ENCODE measurements around the gene GJA3.

Gene GJA3

GRCh38 chr13:20150561-20150960 lies 10.3 kb downstream of the GJA3 start:
- no peak for DNase-seq

GRCh38 chr13:20149762-20150161 lies 11.1 kb downstream of the GJA3 start:
- DNase-seq = no peak

DNA sequence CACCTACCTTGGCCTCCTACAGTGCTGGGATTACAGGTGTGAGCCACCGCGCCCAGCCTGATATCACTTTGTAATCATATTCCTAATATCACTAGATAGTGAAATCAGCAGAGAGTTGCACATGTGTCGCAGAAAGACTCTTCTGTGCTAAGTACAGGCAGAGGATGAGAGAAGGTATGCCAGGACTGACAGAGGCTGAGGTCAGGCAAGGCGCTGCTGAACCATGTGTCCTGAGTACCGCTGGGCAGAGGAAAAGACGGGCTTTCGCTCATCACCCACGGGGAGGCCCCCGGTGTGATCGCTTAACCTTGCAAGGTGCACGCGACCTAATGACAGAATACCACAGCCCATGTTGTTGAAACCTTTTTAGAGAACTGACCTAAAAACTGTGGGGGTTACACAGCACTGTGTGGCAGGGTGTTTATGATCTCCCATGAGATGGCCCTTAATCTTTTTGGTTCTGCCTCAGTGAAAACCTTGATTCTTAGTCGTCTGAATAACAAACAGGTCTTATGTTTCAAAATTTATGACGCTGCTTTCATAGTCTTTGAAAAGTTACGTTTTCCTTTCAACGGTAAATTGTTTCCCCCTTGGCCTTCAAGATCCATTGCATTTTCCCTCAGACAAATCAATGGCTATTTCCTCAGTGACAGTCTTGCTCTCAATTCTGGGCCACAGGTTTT lies 12.2 kb downstream of the GJA3 start:
- no peak for DNase-seq

GRCh38 chr13:20146381-20146780 lies 14.5 kb downstream of the GJA3 start:
- no peak for DNase-seq

DNA sequence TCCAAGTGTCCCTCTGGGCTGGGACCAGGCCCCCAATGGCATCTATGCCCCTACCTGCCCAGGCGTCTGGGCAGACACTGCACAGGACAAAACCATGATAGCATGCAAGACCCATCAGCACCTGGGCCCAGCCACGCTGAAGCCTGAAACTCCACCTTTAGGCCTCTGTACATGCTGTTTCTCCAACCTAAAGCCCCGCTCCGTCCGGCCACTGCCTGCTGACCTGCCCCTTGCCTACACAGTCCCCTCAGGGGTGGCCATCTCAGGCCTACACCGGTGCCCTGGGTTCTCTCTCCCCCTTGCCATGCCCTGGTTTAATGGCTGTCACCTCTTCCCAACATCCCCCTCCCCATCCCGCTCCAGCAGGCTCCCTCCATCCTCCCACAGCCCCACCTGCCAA lies 15.3 kb downstream of the GJA3 start:
- DNase-seq = no peak

- no peak for DNase-seq
Measured at GRCh38 chr13:20144141-20144850, 16.6 kb downstream of the GJA3 start.

DNA sequence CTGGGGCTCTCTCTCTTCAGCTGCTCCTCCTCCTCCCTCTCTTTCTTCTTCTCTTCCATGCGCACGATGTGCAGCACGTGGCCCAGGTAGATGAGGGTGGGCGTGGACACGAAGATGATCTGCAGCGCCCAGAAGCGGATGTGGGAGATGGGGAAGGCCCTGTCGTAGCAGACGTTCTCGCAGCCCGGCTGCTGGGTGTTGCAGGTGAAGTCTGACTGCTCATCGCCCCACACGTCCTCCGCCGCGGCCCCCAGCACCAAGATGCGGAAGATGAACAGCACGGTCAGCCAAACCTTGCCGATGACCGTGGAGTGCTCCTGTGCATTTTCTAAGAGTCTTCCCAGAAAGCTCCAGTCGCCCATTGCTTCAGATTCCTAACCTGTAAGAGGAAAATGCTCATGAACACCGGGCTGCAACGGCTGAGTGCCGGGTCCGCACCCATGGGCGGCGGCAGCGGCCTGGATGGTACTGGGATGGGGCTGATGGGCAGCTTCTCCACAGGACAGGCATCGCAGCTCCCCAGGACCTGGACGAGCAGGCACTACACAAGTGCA lies 17.8 kb downstream of the GJA3 start:
- DNase-seq = no peak

- no peak for DNase-seq
Measured at GRCh38 chr13:20142023-20142926, 18.6 kb downstream of the GJA3 start.

DNA sequence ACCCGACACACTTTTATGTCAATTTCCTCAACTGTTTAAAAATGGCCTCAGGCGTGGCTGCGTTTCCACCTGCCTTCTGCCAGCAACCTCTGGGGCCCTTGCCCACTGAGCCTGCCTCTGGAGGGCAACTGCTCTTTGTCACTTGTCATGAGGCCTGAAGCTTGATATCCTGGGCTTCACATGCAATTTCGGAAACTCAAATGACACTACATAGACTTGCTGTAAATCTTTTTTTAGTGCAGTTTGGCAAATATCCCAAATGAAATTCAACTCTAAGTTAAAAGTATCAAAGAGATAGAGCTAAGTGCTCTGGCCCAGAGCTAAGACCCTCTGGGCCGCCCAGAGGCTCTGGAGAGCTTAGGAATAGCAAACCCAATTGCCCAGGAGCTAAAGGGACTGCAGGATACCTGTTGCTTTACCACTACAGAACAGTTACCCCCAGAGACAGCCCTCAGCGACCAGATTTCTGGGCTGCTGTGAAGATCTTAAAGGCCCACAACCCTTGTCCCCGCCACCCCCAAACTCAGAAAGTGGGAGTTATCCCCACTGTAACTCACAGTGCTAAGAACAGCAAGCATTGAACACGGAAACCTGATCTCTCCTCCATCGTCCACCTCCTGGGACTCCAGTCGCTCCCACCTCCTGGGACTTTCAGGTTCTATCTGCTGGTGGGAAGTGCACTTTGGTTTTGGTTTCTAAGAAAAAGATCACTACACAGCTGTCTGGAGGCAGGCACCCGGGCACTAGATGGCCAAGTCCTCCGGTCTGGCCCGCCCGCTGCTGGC lies 19.4 kb downstream of the GJA3 start:
- DNase-seq = no peak

DNA sequence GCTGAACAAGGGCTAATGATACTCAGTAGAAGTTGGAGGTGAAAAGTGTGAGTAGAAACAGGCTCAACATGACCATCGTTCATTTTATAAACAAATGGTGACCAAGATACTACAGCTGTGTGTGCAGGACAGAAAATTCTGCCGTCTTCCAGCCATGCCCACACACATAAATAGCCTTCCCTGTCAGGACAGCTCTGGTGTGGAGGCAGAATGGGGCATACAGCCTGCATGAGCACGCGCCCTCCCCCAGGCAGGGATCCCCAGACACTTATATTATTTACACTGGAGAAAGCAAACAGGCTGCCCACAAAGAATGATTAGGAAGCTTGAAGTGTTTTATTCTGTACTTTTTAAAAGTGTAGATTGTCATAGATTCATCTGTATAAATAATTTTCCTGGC lies 20.4 kb downstream of the GJA3 start:
- DNase-seq = no peak

DNA sequence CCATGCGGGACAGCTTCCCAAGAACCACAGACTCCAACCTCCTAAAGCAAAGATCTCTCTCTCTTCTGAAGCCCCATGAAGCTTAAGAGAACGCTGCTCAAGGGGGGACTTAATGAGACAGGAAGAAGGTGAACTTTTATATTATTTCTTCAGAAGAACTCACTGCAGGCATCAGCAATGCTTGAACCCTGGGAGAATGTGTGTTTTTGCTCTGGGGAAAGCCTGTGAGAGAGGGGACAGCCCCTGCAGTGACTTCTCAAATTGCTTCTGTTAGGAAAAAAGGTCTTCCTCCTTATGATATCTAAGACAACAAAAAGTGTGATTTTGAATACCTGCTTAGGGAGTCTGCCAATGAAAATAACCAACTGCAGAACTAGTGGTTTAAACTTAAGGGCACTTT lies 23.0 kb downstream of the GJA3 start:
- DNase-seq = no peak

DNA sequence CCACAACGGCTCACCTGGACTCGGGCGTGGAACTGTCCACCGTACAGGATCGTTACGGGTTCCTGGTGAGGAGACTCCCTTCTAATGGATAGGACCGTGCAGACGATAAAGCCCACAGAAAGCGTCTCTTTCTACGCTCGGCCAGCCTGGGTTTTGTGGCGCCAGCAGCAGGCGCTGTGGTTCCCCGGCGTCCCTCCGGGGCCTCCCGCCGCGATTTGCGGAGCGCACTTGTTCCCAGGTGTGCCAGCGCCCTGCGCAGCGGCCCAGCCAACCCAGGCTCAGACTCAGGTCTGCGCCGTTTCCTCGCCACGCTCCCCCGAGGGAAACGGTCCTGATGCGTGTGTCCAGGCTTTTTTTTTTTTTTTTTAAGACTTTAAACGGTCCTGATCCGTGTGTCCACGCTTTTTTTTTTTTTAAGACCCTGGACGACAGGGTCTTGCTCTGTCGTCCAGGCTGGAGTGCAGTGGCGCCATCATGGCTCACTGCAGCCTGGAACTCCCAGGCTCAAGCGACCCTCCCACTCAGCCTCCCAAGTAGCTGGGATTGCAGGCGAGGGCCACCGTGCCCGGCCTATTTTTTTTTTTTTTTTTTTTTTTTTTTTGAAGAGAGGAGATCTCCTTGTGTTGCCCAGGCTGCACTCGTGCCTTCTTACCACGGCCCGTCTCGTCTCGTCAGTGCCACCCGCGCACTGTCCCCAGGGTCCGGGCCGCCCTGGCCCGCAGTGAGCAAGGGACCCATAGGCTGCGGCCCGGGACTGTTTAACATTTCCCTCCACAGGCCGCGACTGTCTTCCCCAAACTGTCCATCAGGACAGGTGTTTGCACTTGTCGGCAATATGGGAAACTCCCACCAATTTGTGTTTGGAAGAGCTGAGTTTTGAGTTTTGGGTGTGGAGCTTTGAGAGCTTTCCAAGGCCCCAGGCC lies 23.8 kb downstream of the GJA3 start:
- peak; percentile 49 for DNase-seq

DNA sequence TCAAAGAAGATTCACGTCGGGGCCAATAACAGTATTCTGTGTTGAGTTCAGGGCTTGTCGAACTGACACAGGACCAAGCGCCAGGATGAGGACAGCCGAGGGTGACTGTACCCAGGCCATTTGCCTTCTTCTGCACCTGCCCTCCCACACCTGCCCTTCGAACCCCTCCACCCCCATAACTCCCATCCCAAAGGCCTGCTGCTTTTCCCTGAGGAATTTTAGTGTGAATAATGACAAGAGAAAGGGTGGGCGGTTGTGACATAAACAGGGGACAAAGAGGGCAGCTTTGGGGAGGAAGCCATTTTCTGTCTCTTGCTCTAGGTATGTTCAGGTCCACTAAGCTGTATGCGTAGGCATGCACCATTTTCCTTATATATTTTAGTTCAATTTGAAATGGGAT lies 26.1 kb downstream of the GJA3 start:
- no peak for DNase-seq

DNA sequence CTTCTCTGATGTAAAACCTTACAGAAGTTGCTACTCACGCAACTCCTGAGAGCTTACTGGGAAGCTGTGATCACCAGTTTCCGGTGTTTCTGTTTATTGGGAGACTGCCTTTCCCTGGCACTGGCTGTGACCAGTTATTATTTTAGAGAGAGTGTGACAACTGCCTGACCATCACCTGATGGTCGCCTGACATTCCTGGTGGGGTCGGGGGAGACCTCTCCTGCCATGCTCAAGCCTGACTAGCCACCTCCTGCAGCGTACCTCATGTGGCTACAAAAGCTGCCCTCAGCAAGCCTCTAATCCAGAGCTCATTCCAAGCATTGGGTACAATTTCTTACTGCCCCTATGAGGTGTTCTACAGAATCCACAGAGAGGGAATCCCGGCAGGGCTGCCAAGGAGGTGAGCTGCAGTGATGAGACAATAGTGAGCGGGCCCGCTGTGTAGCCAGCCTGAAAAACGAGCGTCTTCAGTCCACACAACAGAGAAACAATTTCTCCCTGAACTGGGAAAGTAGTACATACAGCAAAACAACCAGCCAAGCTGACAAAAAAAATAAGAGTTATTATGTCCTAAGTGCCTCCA lies 28.7 kb downstream of the GJA3 start:
- DNase-seq = no peak

DNA sequence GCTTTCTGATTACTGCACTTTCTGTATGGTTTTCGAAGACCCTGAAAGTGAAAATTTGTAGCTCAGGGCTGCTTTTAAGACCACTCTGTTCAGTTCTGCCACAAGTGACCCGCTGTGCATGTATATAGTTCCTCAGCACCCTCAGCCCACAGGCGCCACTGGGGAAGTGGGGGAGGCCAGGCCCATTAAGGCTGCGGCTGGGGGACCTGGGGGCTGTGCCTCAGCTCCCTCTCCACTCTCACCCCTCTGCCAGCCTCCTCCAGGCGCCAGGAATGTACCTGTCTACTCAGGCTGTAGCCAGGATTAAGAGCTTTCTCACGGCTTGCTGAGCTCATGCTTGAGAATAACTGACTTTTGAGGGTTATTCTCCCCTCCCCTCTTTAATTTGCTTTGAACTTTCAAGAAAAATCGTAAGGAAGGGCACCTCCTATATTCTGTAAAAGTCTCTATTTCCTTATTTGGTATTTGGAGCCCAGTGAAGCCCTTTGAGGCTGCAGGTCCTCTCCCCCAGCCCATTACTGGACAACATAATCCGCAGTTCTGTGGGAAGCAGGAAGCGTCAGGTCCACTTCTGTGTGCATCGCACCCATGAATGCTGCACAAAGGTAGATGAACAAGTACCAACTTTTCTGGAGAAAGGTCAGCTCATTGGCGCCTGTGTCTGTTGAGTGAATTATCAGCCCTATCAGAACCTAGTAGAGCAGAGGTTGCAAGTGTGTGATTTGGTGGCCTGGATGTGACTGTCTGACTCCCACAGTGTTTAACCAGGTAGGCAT lies 29.6 kb downstream of the GJA3 start:
- no peak for DNase-seq

- no peak for DNase-seq
Measured at GRCh38 chr13:20130652-20131051, 30.2 kb downstream of the GJA3 start.

DNA sequence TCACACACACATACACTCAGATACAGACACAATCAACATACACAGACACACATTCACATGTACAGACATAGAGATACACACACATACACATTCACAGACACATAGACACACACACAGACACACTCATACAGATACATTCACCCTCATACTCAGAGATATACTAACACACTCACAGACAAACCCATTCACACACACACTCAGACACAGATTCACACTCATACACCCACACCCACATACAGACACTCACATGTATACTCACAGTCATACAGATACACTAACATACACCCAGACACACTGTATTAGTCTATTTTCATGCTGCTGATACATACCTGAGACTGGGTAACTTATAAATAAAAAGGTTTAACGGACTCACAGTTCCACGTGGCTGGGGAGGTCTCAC lies 30.8 kb downstream of the GJA3 start:
- DNase-seq = no peak

DNA sequence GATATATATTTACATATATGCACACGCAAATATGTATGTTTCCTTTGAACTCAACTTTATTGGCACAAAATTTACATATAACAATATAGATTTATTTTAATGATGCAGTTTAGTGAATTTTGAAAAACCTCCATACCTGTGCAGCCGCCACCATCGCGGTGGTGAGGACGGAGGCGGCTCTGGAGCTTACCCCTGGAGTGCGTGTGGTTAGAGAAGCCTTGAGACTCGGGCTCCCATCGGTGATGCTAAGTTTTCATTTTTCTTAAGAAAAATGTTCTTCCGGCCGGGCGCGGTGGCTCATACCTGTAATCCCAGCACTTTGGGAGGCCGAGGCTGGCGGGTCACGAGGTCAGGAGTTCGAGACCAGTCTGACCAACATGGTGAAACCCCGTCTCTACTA lies 31.8 kb downstream of the GJA3 start:
- DNase-seq = no peak

GRCh38 chr13:20128459-20128931 lies 32.4 kb downstream of the GJA3 start:
- DNase-seq = peak; percentile 31

Measured in CD4-positive, alpha-beta T cell treated with Interleukin-6 for 4 hours (primary cell).